CD4-positive, alpha-beta T cell treated with Interleukin-4 for 1 hour (primary cell): ENCODE data around the gene NSMCE4A.
"Not testable (repeated sequence)": the region's sequence is repeated elsewhere in the genome, so short reads cannot be mapped to it uniquely, and the experiment has no call there.

Source experiments
- DNase-seq, 2 donors: peaks; one replicate each; pipeline ENCODE4 v3.0.0-alpha.2; 2020 to 2022

Gene NSMCE4A

DNA sequence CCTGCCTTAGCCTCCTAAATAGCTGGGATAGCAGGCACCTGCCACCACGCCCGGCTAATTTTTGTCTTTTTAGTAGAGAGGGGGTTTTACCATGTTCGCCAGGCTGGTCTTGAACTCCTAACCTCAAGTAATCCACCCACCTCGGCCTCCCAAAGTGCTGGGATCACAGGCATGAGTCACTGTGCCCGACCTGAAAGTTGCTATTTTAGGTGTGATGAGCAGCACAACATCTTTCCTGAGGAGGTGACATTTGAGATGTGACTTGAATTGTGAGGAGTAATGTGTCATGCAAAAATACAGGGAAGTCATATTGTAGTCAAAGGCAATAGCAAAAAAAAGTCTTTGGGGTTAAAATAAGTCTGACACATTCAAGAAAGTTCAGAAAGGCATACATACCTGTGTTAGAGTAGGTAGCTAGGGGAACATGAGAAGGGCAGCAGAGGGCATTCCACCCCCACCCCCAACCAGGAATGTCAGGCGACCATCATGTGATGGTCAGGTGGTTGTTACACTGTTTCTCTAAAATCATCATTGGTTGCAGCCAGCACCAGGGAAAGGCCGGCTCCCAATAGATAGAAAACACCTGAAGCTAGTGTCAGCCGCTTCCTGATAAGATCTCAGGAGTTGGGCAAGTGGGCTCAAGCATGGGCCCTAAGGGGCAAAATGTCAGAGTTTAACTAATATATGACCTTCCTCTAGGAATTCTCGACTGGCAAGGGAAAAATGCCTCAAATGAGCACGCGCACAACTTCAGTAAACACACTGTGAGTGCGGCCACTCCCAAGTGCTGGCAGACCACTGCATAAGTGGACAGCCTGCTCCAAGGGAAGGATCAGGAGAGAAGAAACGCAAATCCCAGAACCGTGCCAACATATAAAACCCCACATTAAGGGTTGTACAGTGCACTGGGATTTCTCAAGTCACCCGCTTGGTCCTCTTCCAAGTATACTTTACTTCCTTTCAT is 13.6 kb upstream of the NSMCE4A start, which contains the start of gene TACC2:
TACC2 (plus strand) TSS at position 803 of the 964 bp plus-strand sequence. CDS start 32,819 bp downstream, outside the sequence.
- no peak for DNase-seq

- no peak for DNase-seq
Measured at GRCh38 chr10:121984463-121984862, 9.4 kb upstream of the NSMCE4A start.

DNA sequence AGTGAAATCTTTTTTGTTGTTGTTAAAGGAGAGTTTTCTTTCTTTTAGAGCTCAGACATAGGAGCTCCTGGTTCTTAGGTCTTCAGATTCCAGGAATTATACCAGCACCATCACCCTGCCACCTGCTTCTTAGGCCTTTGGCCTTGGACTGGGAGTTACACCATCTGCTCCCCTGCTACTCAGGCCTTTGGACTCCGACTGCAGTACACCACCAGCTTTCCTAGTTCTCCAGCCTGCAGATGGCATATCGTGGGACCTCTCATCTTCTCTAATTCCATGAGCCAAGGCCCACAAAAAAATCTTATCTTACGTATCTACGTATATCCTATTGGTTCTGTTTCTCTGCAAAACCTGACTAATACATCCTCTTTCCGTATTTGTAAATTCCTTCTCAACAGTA is 8.8 kb upstream of the NSMCE4A start:
- no peak for DNase-seq

- no peak for DNase-seq
Measured at GRCh38 chr10:121981346-121981745, 6.3 kb upstream of the NSMCE4A start.

DNA sequence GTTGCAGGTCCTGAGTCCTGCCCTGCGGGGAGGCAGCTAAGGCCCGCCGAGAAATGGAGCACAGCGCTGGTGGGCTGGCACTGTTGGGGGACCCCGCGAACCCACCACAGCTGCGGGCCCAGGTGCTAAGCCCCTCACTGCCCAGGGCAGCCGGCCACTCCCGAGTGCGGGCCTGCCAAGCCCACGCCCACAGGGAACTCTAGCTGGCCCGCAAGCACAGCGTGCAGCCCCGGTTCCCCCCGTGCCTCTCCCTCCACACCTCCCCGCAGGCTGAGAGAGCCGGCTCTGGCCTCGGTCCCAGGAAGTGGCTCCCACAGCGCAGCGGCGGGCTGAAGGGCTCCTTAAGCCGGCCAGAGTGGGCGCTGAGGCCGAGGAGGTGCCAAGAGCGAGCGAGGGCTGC is 3.5 kb upstream of the NSMCE4A start:
- DNase-seq: no peak

- DNase-seq: no peak
Measured at GRCh38 chr10:121976607-121977006, 1.6 kb upstream of the NSMCE4A start.

DNA sequence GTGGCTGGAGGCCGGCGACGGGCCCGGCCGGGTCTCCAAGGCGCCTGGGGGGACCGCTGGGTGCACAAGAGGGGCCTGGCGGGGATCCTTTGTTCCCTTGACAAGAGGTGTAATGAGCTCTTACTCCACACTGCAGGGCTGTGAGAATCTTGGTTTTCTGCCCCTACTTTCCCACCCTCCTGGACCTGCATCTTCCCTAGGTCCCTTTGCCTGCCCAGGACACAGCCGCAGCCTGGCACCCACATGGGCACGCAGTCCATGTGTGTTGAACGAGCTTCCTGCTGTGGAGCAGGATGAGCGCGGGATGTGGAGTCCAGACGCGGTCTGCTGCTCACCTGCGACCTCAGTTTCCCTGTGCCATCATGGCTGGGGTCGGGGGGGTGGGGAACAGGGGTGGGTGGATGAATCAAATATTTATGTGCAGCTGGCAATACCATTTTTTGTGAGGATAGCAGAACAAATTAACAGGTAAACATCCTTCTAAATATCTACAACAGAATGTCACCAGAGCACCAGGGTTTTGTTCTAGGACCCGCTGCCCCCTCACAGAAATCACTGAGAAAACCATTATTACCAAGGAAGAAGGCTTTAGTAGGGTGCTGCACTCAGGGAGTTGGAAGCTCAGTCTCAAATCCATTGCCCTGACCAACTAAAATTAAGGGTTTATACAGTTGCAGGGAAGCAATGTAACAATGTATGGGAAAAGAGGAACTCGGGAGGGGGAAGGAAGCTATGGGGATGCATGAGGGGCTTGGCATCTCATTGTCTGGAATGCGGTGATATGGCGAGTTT is 474 bp upstream of the NSMCE4A start:
- DNase-seq: no peak

DNA sequence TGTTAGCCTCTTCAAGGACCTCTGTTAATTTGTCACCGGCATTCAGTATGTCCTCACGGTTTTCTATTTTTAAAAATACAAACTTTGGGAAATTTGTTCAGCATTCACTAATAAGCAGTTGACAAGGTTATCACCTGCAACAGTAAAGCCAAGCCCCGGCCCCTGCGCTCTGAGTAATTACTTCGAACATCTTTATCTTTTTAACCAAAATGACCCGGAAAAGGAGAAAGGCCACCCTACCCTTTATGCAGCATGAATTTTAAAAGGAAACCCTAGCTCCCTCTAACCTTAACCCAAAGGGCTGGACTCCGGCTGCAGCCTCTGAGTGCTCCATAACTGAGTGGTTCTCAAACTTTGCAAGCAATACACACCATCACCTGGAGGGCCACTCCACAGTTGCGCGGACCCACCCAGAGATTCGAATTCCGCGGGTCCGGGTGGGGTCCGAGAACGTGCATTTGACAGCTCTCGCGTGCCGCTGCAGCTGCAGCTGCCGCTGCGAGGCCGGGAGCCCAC is 940 bp downstream of the NSMCE4A start:
- DNase-seq: peak in 1 of 2 donors; percentile 16

GRCh38 chr10:121969086-121969485 is 5.9 kb downstream of the NSMCE4A start:
- DNase-seq: not testable (repeated sequence)

GRCh38 chr10:121965996-121966395 is 9.0 kb downstream of the NSMCE4A start:
- no peak for DNase-seq

GRCh38 chr10:121961456-121961855 is 13.6 kb downstream of the NSMCE4A start:
- no peak for DNase-seq

DNA sequence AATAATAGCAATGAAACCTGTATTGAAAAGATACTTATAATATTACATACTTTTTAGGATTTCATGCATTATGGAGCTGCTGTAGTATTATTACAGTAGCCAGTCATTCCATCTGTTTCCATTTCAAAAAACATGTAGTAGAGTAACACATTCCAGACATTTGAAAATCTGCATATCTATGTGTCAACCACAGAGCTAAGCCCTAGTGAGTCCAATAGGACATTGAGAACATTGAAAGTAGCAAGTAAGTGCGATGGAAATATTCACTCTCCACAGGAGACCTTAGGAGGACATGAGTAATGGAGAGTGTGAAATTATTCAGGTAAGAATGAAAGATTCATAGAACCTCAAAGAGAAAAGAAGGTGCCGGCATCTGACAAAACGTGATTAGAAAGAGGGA is 15.3 kb downstream of the NSMCE4A start:
- no peak for DNase-seq

DNA sequence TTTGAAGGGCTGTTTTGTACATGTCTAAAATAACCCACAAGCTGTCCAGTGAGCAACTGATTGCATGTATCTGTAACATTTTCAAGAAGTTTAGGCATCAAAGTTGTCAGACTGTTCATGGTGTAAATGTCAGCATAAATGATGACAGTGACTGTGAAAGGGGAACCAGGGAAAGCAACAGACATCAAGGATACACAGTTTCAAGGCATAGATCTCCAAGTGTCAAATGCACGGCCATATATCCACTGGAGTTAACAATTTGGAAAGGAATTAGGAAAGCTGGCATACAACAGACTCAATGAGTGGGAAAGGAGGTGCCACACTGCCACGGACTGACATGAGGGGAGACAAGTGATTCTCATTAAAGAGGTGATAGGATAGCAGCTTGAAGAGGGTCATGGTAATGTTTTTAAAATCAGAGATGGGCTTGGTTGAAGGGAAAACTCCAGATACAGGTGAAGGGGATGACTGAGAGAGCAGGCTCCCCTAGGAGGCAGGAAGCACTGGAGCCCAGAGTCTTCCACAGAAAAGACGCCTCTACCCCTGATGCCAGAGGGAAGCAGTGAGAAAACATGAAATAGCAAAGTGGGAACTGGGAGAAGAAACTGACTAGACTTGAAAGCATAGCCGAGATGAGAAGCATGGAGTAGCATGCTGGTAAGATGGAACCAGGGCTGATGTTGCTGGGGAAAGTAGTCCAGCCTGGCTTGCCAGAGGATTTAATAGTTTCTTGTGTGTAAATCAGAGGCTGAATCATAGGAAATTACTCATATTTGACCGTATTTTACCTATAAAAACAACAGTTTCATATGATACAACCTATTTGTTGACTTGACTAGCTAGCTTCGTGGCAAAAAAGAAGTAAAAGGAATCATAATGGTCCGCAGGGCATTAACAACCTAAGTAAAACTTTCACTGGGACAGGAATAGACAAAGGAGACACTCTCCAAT is 18.6 kb downstream of the NSMCE4A start:
- no peak for DNase-seq

GRCh38 chr10:121952226-121952625 is 22.8 kb downstream of the NSMCE4A start:
- DNase-seq: no peak

- no peak for DNase-seq
Measured at GRCh38 chr10:121949451-121949850, 25.6 kb downstream of the NSMCE4A start.

GRCh38 chr10:121949049-121949448 is 26.0 kb downstream of the NSMCE4A start:
- DNase-seq: no peak

DNA sequence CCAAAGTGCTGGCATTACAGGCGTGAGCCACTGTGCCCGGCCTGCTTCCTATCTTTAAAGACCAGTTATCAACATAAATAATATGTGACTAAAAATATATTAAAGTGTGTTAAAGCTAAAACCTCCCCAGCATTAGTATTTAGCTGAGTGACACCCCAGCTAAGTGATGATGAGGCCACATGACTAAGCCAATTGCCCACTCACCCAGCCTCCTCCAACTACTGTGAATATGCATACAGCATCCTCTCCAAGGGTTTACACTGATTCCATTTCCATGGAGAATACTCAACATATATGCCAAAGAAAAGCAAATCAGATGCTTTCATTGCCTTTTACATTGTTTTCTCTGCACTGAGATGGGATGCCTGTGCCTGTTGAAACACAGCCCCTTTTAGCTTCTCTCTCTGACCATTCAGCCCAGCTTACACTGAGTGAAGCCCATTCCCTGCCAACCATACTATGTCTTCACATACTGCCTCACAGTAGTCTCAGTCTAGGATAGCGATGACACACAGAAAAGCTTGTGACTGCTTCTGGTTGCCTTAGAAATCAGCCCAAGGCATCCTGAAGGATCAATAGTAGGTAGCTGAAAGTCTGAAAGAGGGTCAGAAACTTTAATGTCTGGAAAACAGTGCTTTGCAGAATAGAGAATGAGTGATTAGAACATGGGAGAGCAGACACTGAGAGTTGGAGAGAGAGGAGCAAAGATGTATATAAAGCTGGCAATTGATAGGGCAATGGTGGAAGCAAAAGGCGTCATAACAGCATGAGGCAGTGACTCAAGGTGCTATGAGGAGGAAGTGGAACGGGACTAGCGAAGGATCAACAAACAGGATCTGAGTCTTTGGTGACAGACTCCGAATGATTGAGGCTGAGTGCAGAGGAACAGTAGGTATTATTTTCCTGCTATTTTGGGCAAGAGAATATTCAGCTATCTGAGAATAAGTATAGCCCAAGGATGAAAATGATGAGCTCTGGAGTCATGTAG is 27.4 kb downstream of the NSMCE4A start:
- no peak for DNase-seq

DNA sequence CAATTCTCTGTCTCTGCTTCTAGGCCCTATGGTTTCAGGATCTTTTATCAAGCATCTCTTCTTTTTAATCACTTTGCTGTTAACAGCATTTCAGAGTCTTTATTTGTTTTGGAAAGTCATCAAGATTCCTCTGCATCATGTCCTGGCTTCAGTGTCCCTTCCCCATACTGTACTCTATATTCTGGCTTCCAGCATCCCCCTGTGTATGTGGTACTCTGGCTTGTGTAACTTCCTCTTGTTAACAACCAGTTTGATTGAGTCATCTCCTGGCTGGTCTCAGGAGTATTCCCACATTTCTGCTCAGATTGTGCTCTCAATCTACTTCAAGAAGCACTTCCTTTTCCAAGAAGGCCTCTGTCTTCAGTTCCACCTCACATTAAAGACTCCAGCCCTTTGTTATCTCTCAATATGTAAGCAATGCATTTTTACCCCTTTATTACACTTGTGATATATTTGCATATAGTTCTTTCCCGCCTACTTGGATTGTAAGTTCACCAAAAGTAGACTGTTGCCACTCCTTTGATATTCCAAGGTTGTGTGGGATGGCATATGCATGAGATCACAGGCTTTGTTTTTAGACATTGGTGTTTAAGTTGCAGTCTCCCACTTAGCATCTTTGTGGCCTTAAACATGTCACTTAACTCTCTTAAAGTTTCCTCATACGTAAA is 32.1 kb downstream of the NSMCE4A start:
- DNase-seq: no peak

DNA sequence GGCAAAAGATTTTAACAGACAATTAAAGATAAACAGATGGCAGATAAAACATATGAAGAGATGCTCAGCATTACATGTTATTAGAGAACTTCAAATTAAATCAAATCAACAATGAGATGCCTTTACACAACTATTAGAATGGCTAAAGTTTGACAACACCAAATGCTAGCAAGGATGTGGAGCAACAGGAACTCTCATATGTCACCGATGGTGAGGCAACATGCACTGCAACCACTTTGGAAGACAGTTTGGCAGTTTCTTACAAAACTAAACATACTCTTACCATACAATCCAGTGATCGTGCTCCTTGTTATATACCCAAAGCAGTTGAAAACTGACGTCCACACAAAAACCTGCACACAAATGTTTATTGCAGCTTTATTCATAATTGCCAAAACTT is 33.5 kb downstream of the NSMCE4A start:
- DNase-seq: no peak

DNA sequence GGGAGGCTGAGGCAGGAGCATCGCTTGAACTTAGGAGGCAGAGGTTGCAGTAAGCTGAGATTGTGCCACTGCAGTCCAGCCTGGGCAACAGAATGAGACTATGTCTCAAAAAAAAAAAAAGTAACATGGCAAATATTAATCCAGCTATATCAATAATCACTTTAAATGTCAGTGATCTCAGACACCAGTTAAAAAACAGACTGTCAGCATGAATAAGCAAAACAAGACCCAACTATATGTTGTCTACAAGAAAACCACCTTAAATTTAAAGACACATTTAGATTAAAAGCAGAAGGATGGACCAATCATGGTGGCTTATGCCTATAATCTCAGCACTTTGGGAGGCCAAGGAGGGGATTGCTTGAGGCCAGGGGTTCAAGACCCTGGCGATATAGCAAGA is 38.7 kb downstream of the NSMCE4A start:
- no peak for DNase-seq
